GM21619 (cell line): ENCODE data around the gene DAZAP2.
"Not testable (repeated sequence)": the region's sequence is repeated elsewhere in the genome, so short reads cannot be mapped to it uniquely, and the experiment has no call there.

Experiments
- ATAC-seq: cut with Tn5 transposase; IDR thresholded peaks from one replicate; pipeline ENCODE4 v1.9.1; 2021; ENCODE audit not compliant: unreplicated experiment

The DAZAP2 gene

DNA sequence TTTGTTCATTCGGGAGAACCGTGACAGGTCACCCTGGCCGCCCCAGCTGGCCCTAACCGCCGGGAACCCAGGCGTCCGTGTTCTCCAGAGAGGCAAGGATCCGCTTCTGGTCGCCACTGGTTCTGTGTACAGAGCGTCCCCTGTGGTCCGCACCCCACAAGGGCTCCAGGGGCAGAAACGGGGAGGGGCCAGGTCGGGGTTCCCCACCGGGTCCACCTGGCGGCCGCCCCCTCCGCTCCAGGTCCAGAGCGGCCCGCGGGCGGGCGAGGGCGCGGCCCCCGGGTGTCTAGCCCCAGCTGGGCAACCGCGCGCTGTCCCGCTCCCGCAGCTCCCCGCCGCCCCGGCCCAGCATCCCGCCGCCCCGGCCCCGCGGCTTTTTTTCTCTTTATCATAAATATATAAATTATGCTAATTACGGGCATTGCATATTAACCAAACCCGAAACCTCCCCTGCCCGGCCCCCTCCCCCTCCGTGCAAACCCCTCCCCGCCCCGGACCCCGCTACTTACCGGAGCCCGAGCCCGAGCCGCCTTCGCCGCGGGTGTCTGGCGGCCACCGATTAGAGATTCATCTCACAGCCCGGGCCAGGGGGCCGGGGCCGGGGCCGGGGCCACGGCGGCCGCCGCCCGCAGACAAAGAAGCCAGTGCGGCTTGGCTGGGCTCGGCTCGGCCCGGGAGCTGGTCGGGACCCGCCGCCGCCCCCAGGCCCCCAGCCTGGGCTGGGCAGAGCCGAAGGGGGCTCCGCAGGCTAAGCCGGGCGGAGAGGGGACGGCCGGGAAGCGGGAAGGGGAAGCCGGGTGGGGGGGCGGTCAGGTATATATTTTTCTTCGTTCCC is 21.3 kb upstream of the DAZAP2 start:
- ATAC-seq = peak; percentile 23

DNA sequence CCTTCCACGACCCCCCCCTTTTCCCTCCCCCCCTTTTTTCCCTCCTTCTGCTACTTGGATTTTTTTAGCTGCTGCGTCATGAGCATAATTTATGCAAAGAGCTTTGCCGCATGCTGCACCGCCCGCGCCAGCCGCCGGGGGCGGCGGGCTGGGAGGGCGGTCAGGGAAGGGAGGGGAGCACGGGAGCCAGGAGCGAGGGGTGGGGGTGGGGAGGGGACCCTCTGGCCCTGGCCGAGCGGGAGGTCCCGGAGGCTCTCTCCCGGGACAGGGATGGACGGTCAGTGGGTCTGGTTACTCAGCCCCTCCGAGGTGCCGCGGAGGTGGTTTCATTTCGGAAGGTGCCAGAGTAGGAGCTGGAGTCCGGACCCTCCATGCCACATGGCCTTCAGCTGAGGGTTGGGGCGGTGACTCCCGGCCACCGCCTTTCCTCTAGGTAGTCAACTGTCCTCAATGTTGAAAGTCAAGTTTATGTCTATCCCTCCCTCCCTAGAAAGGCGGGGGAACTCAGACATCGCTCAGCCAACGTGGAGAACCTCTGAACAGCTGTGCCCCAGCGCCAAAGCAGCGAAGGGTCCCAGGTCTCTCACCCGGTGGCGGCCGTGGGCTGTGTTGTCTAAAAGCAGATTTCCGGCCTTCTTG is 20.5 kb upstream of the DAZAP2 start, which contains the start of gene POU6F1:
Gene POU6F1, minus strand, starts transcription at position 95 of the 639 bp plus-strand sequence. CDS start 11,226 bp downstream, outside the sequence.
- peak; percentile 72 for ATAC-seq

GRCh38 chr12:51218607-51219161 is 19.9 kb upstream of the DAZAP2 start:
- peak; percentile 3 for ATAC-seq

DNA sequence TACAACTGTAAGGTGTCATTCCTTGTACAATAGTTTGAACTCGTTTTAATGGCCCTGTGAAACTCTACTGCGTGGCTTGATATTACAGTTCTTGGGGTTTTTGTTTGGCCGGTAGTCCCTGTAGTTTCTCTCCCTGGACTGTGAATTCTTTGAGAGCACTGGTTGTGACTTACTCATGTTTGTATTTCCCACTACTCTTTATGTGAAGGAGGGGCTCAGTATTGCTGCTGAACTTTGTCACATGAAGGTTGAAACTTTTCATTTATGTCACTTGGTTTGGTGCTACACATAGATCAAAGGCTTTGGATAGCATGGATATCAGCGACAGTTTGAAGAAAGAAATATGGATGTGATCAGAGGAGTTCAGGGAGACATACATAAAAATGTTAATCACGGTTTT is 19.3 kb upstream of the DAZAP2 start:
- no peak for ATAC-seq

DNA sequence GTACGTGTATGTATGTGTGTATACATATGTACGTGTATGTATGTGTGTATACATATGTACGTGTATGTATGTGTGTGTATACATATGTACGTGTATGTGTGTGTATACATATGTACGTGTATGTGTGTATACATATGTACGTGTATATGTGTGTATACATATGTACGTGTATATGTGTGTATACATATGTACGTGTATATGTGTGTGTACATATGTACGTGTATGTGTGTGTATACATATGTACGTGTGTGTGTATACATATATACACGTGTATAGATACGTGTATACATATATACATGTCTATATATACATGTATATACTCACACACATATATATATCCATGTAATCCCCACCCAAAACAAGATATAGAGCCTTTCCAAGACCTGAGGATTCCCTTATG is 18.8 kb upstream of the DAZAP2 start:
- ATAC-seq = not testable (repeated sequence)

- no peak for ATAC-seq
Measured at GRCh38 chr12:51222461-51222860, 16.2 kb upstream of the DAZAP2 start.

DNA sequence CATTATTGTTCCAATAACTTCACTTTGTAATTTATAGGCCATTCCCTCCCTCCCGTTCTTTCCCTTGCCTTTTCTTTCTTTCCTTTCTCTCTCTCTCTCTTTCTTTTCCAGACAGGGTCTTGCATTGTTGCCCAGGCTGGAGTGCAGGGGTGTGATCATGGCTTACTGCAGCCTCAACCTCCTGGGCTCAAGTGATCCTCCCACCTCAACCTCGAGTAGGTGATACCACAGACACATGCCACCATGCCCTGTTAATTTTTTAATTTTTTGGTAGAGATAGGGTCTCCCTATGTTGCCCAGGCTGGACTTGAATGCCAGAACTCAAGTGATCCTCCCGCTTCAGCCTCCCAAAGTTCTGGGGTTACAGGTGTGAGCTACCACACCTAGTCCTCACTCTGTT is 14.0 kb upstream of the DAZAP2 start:
- no peak for ATAC-seq

DNA sequence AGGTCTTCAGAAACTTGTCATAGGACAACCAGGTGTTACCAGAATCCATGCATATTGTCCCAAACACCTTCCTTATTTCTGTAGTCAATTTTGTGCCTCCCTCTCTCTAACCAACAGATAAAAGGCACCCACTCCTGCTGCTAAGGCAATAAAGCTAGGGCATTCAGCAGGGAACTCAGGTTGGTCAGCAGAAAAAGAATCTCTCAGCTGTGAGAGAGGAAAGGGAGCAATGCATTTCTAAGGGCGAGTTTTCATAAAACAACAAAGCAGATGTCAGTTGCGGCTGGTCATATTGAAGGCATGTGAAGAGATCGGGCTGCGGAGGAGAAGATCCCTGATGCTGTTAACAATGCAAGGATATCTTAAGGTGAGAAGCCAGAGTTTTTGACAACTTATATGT is 13.4 kb upstream of the DAZAP2 start:
- no peak for ATAC-seq

DNA sequence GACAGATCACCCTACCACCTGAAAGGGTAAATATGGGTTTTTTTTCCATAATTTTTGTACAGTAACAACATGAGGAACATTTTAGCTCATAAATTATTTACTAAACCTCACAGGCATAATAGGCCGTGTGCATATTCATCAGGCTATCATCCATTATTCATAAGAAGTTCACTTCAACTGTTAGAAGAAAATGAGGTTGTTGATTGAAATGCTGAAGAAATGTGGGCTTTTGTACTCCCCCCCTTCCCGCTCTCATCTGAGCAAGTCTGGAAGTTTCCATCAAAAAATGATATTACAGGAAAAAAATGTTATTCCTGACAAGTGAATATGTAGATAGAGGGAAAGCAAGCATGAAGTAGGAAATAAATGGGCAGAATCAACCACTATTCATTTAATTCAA is 12.9 kb upstream of the DAZAP2 start:
- no peak for ATAC-seq

DNA sequence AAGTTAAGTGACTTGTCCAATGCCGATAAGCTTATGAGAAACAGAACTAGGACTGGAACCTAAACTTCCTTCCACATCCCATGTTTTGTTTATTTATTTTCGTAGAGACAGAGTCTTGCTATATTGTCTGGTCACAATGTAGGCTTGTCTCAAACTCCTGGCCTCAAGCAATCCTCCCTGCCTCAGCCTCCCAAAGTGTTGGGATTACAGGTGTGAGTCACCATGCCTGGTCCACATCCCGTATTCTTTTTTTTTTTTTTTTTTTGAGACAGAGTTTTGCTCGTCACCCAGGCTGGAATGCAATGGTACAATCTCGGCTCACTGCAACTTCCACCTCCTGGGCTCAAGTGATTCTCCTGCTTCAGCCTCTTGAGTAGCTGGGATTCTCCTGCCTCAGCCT is 11.5 kb upstream of the DAZAP2 start:
- not testable (repeated sequence) for ATAC-seq

- no peak for ATAC-seq
Measured at GRCh38 chr12:51227962-51228361, 10.7 kb upstream of the DAZAP2 start.

DNA sequence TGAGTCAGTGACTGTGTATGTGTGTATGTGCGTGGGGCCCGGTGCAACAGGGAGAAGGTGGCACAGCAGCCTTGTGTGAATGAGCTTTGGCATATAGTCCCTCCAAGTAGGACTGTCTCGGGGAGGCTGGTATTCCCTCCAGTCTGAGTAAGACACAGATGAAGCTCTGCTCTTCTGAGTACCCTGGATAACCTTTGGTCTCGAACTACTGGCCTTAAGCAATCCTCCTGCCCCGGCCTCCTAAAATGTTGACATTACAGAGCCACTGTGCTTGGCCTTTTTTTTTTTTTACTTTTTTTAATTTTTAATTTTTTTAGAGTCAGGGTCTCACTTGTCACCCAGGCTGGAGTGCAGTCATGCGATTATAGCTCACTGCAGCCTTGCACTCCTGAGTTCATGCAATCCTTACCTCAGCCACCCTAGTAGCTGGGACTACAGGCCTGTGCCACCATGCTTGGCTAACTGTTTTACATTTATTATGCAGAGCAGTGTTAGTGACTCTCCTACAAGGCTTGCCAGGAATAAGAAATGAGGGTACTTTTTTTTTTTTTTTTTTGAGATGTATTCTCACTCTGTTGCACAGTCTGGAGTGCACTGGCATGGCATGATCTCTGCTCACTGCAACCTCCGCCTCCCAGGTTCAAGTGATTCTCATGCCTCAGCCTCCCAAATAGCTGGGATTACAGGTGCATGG is 9.4 kb upstream of the DAZAP2 start:
- no peak for ATAC-seq

DNA sequence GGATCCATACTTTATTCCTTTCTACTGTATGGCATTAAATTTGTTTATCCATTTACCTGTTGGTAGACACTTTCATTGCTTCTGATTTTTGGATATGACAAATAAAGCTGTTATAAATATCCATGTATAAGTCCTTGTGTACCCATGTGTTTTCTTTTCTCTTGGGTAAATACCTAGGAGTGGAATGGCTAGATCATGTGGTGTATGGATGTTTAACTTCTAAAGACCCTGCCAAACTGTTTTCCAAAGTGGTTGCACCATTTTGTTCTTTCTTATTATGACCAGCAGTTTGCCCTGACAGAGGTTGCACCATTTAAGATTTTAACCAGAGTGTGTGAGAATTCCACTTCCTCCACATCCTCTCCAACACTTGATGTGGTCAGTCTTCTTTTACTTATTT is 6.0 kb upstream of the DAZAP2 start:
- no peak for ATAC-seq

GRCh38 chr12:51234530-51234929 is 4.1 kb upstream of the DAZAP2 start:
- ATAC-seq = no peak

- peak; percentile 6 for ATAC-seq
Measured at GRCh38 chr12:51238037-51238509, 553 bp upstream of the DAZAP2 start.

DNA sequence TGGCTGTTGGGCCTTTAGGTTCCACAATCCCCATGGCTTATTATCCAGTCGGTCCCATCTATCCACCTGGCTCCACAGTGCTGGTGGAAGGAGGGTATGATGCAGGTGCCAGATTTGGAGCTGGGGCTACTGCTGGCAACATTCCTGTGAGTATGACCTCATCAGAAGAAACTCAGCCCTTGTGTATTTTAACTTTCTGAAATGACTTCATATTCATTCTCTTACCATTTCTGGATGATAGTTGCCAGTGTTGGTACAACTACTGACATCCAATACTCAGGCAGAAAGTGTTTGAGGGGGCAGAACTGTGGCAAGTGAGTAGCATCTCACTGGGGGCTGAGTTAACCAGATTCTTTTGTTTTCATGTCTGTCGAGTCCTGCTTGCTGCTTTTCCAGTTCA is 2.3 kb downstream of the DAZAP2 start:
- no peak for ATAC-seq

- no peak for ATAC-seq
Measured at GRCh38 chr12:51242120-51242519, 3.5 kb downstream of the DAZAP2 start.

- no peak for ATAC-seq
Measured at GRCh38 chr12:51242876-51243275, 4.2 kb downstream of the DAZAP2 start.

- no peak for ATAC-seq
Measured at GRCh38 chr12:51244269-51244668, 5.6 kb downstream of the DAZAP2 start.

DNA sequence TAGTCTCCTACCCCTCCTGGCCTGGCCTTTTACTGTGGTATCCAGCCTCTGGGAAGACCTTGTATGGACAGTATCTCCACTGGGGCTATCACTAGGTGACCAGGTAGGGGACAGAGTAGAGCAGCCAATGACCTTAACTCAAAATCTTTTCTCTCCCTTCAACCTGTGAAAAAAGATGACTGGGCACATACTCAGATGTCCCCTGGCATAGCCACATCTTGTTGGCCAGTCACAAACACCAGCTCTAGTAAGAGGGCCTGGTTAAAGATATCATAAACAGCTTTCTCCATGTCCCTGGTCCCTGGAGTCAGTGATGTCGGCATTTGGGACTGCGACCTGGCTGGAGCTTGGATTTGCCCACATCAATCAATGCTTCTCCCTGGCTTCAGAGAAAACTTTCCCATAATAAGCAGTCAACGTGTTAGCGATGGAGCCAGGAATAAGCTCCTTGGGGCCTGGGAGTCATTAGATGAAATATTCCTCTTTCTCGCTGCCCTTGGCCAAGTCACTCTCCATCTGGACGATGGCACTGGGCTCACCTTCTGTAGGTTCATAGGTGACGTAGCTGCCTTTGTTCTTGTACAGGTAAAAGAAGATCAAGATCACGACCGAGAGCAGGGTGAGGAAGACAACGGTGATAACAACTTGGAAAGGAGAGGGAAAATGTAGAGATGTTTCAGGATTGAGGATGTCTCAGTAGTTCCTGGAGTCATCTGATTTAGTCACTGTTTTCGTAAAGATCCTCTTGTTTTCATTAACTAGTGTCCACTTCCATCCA is 7.0 kb downstream of the DAZAP2 start:
- ATAC-seq = no peak
